ENCODE measurements around the gene MUC4. TPM values are rescaled to one million over a fixed set of nuclear protein-coding genes. Genes with fewer than 3 reads are reported as not detected.

MUC4 gene
- total and polyA plus RNA-seq, 2 experiments from 2014 or later: 1.3 TPM

- no peaks in the 10 kb centered on the region for H3K36me3 ChIP-seq (ENCODE audit: insufficient read depth)
- no peaks in the 10 kb centered on the region for H4K20me1 ChIP-seq (replicated peaks; ENCODE audit: insufficient read depth)
- Mint-ChIP-seq H3K27me3 (ENCODE audit: insufficient read depth, low read depth, poor library complexity) (peaks cover 12% of the 10 kb centered on the region), H3K27ac (no peak overlapping the region), H3K4me1 (peaks cover 8% of the 10 kb centered on the region), H3K4me3 (no peak overlapping the region), H3K36me3 (ENCODE audit: low read depth) (no peaks in the 10 kb centered on the region), H3K9me3 (no peaks in the 10 kb centered on the region)
- no peaks in the 10 kb centered on the region for H3K79me2 ChIP-seq (replicated peaks; ENCODE audit: insufficient read depth)
- no peak overlapping the region for H3K4me3 ChIP-seq
- DNase-seq (ENCODE audit: low spot score) (no peak), ATAC-seq (no peak)
- H3K27me3 ChIP-seq (ENCODE audit: insufficient read depth): no peaks in the 10 kb centered on the region
- no peaks in the 10 kb centered on the region for H3F3A ChIP-seq (replicated peaks; ENCODE audit: low read depth)
- no peaks in the 10 kb centered on the region for H3K9me2 ChIP-seq (ENCODE audit: insufficient read depth)
- no peak for TF ChIP-seq CREB1 (CRISPR knock-in tag; IDR thresholded peaks at IDR 0.05; ENCODE audit: low read depth)
- TF ChIP-seq, protein P1, sequence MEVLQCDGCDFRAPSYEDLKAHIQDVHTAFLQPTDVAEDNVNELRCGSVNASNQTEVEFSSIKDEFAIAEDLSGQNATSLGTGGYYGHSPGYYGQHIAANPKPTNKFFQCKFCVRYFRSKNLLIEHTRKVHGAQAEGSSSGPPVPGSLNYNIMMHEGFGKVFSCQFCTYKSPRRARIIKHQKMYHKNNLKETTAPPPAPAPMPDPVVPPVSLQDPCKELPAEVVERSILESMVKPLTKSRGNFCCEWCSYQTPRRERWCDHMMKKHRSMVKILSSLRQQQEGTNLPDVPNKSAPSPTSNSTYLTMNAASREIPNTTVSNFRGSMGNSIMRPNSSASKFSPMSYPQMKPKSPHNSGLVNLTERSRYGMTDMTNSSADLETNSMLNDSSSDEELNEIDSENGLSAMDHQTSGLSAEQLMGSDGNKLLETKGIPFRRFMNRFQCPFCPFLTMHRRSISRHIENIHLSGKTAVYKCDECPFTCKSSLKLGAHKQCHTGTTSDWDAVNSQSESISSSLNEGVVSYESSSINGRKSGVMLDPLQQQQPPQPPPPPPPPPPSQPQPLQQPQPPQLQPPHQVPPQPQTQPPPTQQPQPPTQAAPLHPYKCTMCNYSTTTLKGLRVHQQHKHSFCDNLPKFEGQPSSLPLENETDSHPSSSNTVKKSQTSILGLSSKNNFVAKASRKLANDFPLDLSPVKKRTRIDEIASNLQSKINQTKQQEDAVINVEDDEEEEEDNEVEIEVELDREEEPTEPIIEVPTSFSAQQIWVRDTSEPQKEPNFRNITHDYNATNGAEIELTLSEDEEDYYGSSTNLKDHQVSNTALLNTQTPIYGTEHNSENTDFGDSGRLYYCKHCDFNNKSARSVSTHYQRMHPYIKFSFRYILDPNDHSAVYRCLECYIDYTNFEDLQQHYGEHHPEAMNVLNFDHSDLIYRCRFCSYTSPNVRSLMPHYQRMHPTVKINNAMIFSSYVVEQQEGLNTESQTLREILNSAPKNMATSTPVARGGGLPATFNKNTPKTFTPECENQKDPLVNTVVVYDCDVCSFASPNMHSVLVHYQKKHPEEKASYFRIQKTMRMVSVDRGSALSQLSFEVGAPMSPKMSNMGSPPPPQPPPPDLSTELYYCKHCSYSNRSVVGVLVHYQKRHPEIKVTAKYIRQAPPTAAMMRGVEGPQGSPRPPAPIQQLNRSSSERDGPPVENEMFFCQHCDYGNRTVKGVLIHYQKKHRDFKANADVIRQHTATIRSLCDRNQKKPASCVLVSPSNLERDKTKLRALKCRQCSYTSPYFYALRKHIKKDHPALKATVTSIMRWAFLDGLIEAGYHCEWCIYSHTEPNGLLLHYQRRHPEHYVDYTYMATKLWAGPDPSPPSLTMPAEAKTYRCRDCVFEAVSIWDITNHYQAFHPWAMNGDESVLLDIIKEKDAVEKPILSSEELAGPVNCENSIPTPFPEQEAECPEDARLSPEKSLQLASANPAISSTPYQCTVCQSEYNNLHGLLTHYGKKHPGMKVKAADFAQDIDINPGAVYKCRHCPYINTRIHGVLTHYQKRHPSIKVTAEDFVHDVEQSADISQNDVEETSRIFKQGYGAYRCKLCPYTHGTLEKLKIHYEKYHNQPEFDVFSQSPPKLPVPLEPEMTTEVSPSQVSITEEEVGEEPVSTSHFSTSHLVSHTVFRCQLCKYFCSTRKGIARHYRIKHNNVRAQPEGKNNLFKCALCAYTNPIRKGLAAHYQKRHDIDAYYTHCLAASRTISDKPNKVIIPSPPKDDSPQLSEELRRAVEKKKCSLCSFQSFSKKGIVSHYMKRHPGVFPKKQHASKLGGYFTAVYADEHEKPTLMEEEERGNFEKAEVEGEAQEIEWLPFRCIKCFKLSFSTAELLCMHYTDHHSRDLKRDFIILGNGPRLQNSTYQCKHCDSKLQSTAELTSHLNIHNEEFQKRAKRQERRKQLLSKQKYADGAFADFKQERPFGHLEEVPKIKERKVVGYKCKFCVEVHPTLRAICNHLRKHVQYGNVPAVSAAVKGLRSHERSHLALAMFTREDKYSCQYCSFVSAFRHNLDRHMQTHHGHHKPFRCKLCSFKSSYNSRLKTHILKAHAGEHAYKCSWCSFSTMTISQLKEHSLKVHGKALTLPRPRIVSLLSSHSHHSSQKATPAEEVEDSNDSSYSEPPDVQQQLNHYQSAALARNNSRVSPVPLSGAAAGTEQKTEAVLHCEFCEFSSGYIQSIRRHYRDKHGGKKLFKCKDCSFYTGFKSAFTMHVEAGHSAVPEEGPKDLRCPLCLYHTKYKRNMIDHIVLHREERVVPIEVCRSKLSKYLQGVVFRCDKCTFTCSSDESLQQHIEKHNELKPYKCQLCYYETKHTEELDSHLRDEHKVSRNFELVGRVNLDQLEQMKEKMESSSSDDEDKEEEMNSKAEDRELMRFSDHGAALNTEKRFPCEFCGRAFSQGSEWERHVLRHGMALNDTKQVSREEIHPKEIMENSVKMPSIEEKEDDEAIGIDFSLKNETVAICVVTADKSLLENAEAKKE (CRISPR knock-in tag; IDR thresholded peaks at IDR 0.05): no peak
- no peak for TF ChIP-seq JUNB (IDR thresholded peaks at IDR 0.05; ENCODE audit: unreplicated experiment)
- no peak for TF ChIP-seq ZNF331 (CRISPR knock-in tag; IDR thresholded peaks at IDR 0.05; ENCODE audit: low read depth)
- TF ChIP-seq NANOG (IDR thresholded peaks at IDR 0.05; ENCODE audit: borderline replicate concordance): no peak
- TF ChIP-seq EZH2phosphoT487 (IDR thresholded peaks at IDR 0.05; ENCODE audit: unreplicated experiment): no peak
- TF ChIP-seq, protein P2, sequence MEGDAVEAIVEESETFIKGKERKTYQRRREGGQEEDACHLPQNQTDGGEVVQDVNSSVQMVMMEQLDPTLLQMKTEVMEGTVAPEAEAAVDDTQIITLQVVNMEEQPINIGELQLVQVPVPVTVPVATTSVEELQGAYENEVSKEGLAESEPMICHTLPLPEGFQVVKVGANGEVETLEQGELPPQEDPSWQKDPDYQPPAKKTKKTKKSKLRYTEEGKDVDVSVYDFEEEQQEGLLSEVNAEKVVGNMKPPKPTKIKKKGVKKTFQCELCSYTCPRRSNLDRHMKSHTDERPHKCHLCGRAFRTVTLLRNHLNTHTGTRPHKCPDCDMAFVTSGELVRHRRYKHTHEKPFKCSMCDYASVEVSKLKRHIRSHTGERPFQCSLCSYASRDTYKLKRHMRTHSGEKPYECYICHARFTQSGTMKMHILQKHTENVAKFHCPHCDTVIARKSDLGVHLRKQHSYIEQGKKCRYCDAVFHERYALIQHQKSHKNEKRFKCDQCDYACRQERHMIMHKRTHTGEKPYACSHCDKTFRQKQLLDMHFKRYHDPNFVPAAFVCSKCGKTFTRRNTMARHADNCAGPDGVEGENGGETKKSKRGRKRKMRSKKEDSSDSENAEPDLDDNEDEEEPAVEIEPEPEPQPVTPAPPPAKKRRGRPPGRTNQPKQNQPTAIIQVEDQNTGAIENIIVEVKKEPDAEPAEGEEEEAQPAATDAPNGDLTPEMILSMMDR (conservative IDR thresholded peaks at IDR 0.05; ENCODE audit: low read depth in 2 of 2): no peak
- TF ChIP-seq, protein P3, sequence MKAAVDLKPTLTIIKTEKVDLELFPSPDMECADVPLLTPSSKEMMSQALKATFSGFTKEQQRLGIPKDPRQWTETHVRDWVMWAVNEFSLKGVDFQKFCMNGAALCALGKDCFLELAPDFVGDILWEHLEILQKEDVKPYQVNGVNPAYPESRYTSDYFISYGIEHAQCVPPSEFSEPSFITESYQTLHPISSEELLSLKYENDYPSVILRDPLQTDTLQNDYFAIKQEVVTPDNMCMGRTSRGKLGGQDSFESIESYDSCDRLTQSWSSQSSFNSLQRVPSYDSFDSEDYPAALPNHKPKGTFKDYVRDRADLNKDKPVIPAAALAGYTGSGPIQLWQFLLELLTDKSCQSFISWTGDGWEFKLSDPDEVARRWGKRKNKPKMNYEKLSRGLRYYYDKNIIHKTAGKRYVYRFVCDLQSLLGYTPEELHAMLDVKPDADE (IDR thresholded peaks at IDR 0.05): no peak
- no peak for TF ChIP-seq STAT1 (IDR thresholded peaks at IDR 0.05; ENCODE audit: unreplicated experiment)
- TF ChIP-seq ZNF114 (CRISPR knock-in tag; IDR thresholded peaks at IDR 0.05): no peak
- TF ChIP-seq EZH2 (IDR thresholded peaks at IDR 0.05; ENCODE audit: low read depth, unreplicated experiment): no peak
- TF ChIP-seq POLR2AphosphoS5 (IDR thresholded peaks at IDR 0.05; ENCODE audit: low read depth): no peak
- TF ChIP-seq REST (IDR thresholded peaks at IDR 0.05; ENCODE audit: unreplicated experiment): no peak
- H3K4me2 ChIP-seq: no peak overlapping the region
- H3K27ac ChIP-seq (ENCODE audit: low read depth): no peak overlapping the region
- no peaks in the 10 kb centered on the region for H3K4me1 ChIP-seq (ENCODE audit: insufficient read depth)
- no peak overlapping the region for H2AFZ ChIP-seq
Measured at GRCh38 chr3:195821403-195822130, 9.8 kb upstream of the MUC4 start.
